ENCODE measurements around the gene GPR176.

Gene GPR176

DNA sequence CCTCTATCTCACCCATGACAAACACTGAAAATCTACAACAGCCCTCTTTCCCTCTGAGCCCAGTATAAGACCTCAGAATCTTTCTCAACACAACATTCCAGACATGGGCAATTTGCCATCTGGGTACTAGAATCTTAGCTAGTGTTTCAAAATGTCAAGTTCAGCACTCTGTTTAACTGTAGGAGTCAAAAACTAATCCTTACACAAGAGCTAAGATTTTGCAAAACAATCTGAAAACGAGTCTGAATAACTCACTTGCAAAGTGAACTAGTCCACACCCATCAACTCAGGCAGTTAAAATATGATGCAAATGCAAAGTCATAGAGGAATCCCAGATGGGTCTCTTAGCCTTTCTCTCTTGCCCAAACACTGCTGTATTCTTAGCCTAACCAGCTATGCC is 67.8 kb downstream of the GPR176 start:
- DNase-seq = no peak
- no peaks in the 10 kb centered on the region; the same call in 1 of the 2 replicates for H3K4me1 ChIP-seq
- TF ChIP-seq, protein P1, sequence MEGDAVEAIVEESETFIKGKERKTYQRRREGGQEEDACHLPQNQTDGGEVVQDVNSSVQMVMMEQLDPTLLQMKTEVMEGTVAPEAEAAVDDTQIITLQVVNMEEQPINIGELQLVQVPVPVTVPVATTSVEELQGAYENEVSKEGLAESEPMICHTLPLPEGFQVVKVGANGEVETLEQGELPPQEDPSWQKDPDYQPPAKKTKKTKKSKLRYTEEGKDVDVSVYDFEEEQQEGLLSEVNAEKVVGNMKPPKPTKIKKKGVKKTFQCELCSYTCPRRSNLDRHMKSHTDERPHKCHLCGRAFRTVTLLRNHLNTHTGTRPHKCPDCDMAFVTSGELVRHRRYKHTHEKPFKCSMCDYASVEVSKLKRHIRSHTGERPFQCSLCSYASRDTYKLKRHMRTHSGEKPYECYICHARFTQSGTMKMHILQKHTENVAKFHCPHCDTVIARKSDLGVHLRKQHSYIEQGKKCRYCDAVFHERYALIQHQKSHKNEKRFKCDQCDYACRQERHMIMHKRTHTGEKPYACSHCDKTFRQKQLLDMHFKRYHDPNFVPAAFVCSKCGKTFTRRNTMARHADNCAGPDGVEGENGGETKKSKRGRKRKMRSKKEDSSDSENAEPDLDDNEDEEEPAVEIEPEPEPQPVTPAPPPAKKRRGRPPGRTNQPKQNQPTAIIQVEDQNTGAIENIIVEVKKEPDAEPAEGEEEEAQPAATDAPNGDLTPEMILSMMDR (IDR thresholded peaks at IDR 0.05; ENCODE audit: low read depth, low read length) = no peak
- H3K27me3 ChIP-seq = no peaks in the 10 kb centered on the region; the same call in 1 of the 2 replicates
- no peaks in the 10 kb centered on the region for H3K9me3 ChIP-seq
- H3K36me3 ChIP-seq = no peaks in the 10 kb centered on the region
- H3K4me3 ChIP-seq (ENCODE audit: low read depth, low read length) = no peak overlapping the region

DNA sequence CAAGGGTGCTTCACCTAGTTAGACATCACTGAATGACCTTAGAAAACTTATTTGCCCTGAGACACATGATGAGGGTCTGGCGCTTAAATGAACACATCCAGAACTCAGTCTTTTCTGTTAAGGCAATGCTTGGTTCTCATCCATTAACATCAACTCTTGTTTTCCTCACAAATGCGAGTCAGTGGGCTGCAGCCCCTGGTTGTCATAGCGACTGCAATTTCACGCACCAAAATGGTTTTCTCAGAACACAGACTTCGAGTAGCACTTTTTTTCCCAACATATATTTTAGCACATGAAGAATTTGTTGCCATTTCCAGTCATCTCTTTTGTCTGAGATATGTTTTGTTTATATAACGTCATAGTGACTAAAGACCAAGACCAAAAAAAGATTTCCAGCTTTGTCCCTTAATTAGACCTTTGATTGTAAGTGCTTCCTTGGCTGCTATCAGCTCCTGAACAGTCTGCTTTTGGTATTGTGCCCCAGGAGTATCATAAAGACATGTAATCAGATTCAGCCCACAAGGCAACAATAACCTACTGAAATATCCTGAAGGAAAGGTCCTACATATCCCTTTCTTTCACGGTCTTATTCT is 68.5 kb downstream of the GPR176 start:
- Histone ChIP-seq H3K36me3 (no peaks in the 10 kb centered on the region), H3K9me3 (no peaks in the 10 kb centered on the region), H3K27me3 (no peaks in the 10 kb centered on the region; the same call in 1 of the 2 replicates), H3K4me1 (no peaks in the 10 kb centered on the region; the same call in 1 of the 2 replicates), H3K4me3 (ENCODE audit: low read depth, low read length) (no peak overlapping the region)
- TF ChIP-seq, protein P1 (IDR thresholded peaks at IDR 0.05; ENCODE audit: low read depth, low read length) = no peak
- no peak for DNase-seq

DNA sequence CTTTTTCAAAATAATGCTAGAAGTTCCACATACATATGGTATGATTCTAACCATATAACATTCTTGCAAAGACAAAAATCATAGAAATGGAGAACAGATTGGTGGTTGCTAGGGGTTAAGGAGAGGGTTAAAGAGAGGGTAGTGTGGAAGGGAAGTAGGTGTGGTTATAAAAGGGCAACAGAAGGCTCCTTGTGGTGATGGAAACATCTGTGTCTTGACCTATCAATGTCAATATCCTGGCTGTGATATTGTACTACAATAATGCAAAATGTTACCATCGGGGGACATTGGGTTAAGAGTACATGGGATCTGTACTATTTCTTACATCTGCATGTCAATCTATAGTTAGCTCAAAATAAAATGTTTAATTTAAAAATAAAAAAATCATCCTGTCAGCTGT is 69.6 kb downstream of the GPR176 start:
- Histone ChIP-seq H3K9me3 (no peaks in the 10 kb centered on the region), H3K36me3 (no peaks in the 10 kb centered on the region), H3K4me3 (ENCODE audit: low read depth, low read length) (no peak overlapping the region), H3K4me1 (peaks cover 1% of the 10 kb centered on the region), H3K27me3 (no peaks in the 10 kb centered on the region; the same call in 1 of the 2 replicates)
- TF ChIP-seq, protein P1 (IDR thresholded peaks at IDR 0.05; ENCODE audit: low read depth, low read length) = no peak
- no peak for DNase-seq

DNA sequence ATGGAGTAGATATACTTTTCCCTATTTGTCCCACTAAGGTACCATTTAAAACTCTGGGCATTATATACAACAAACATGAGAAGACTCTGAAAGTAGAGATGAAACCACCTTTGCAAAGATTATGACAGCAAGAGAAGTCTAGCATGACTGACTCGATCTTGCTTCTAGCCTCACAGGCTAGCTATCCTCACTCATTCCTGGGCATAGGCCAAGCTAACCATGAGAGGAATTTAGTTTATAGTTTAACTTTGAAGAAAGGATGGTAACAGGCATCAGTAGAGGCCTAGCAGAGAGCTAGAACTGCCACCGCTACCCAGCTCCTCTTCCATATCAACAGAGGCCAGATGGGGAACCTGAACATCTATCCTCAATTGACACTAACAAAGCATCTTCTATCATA is 74.0 kb downstream of the GPR176 start:
- no peak overlapping the region for H3K4me3 ChIP-seq (ENCODE audit: low read depth, low read length)
- no peaks in the 10 kb centered on the region for H3K9me3 ChIP-seq
- DNase-seq = no peak
- no peaks in the 10 kb centered on the region; the same call in 1 of the 2 replicates for H3K27me3 ChIP-seq
- peaks cover 5% of the 10 kb centered on the region for H3K4me1 ChIP-seq
- H3K36me3 ChIP-seq = no peaks in the 10 kb centered on the region
- TF ChIP-seq, protein P1 (IDR thresholded peaks at IDR 0.05; ENCODE audit: low read depth, low read length) = no peak

DNA sequence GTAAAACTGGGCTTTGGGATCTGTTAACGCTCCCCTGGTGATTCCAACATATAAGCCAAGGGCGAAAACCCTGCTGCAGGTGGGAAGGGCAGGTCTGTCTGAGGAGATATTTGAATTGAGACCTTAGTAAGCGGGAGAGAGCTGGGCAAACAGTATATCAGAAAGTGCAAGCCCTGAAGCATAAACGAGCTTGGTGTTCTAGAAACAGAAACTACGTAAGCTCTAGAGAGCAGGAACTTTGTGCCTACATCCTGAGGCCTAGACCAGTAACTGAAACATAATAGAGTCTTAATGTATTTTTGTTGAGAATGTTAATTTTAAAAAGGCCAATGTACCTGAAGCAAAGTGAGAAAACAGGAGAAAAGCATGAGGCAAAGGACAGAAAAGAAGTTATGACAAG is 74.5 kb downstream of the GPR176 start:
- TF ChIP-seq, protein P1 (IDR thresholded peaks at IDR 0.05; ENCODE audit: low read depth, low read length) = no peak

DNA sequence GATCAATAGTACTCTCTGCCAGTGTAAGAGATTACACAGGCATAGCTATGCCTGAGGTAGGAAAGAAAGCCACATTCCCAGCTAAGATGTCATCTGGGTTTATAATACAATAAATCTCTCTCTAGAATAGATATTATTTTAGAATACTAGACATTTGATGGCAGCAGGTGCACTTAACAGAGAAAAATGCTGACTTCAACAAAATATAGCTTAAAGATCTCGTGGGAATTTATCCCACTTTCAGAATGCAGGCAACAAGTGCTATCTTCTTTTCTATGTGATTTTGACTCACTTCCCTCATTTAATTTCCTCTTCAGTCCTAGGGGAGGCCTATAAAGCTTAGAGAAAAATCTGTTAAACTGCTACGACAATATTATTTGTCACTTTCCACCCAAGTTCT is 76.5 kb downstream of the GPR176 start:
- no peak overlapping the region for H3K4me3 ChIP-seq (ENCODE audit: low read depth, low read length)
- peaks cover 5% of the 10 kb centered on the region for H3K4me1 ChIP-seq
- H3K27me3 ChIP-seq = no peaks in the 10 kb centered on the region
- TF ChIP-seq, protein P1 (IDR thresholded peaks at IDR 0.05; ENCODE audit: low read depth, low read length) = no peak
- H3K36me3 ChIP-seq = no peaks in the 10 kb centered on the region
- no peak for DNase-seq
- H3K9me3 ChIP-seq = no peaks in the 10 kb centered on the region

More for the DNA sequence above, 74.5 kb downstream of the GPR176 start:
- DNase-seq = no peak
- Histone ChIP-seq H3K4me3 (ENCODE audit: low read depth, low read length) (no peak overlapping the region), H3K4me1 (peaks cover 5% of the 10 kb centered on the region), H3K27me3 (no peaks in the 10 kb centered on the region; the same call in 1 of the 2 replicates), H3K36me3 (no peaks in the 10 kb centered on the region), H3K9me3 (no peaks in the 10 kb centered on the region)
